Lung (tissue), 13 donors: Measurements from ENCODE around the gene ALDH3A2. TPM values are rescaled to one million over a fixed set of nuclear protein-coding genes. Genes with fewer than 3 reads are reported as not detected.

ENCODE experiments used
- ATAC-seq: fragments of 200-7000 bp; cut with Tn5 transposase; one replicate; pipeline ENCODE4 v1.9.1; 2020; ENCODE audit warnings: moderate number of reproducible peaks; ENCODE audit not compliant: insufficient read depth, low FRiP score
- DNase-seq, 3 donors: peaks; one replicate each; pipeline ENCODE4 v3.0.0-alpha.2; 2013 to 2017
- H3K27ac ChIP-seq, 2 donors: one replicate each; pipeline ENCODE4 v1.5.1; 2013; ENCODE audit warnings: mild to moderate bottlenecking in 2 of 2, moderate library complexity in 2 of 2, control low read depth in 1 of 2, inconsistent platforms in 1 of 2, low read depth in 1 of 2, low read length in 1 of 2
- H3K27me3 ChIP-seq, 3 donors: one replicate each; pipeline ENCODE4 v1.5.1; 2013; ENCODE audit warnings: low read length in 2 of 3; ENCODE audit not compliant: control insufficient read depth in 3 of 3, insufficient read depth in 3 of 3
- H3K36me3 ChIP-seq, 4 donors: one replicate each; pipeline ENCODE4 v1.5.1; 2013; ENCODE audit warnings: low read length in 4 of 4, mild to moderate bottlenecking in 1 of 4, moderate library complexity in 1 of 4; ENCODE audit not compliant: control insufficient read depth in 4 of 4, insufficient read depth in 4 of 4
- H3K4me1 ChIP-seq, 5 donors: one replicate each; pipeline ENCODE4 v1.5.1; 2013; ENCODE audit warnings: low read length in 5 of 5, mild to moderate bottlenecking in 2 of 5, moderate library complexity in 1 of 5; ENCODE audit not compliant: control insufficient read depth in 5 of 5, insufficient read depth in 5 of 5
- H3K4me3 ChIP-seq: one replicate; pipeline ENCODE4 v1.5.1; 2013; ENCODE audit warnings: mild to moderate bottlenecking, control low read depth, moderate library complexity
- H3K9ac ChIP-seq, 2 donors: one replicate each; pipeline ENCODE4 v1.5.1; 2013; ENCODE audit warnings: low read length in 2 of 2, control low read depth in 1 of 2; ENCODE audit not compliant: insufficient read depth in 1 of 2
- H3K9me3 ChIP-seq, 4 donors: one replicate each; pipeline ENCODE4 v1.5.1; 2013; ENCODE audit warnings: low read length in 3 of 4, mild to moderate bottlenecking in 1 of 4, moderate library complexity in 1 of 4; ENCODE audit not compliant: control insufficient read depth in 4 of 4, insufficient read depth in 3 of 4
- WGBS, 2 donors: extraction: QIAGEN DNeasy Blood & Tissue Kit; methylation state at CpG; one replicate each; pipeline ENCODE4 v1.1.7; 2013; 5-methylcytosine and 5-hydroxymethylcytosine counted together
- polyA plus RNA-seq, 2 donors: library from polyadenylated mRNA; stranded (reverse); fragments of 200-250 nt; gene quantifications; one replicate each; pipeline ENCODE4 v1.2.1, GENCODE V29; 2013
- small RNA-seq: library from RNA; depleted of rRNA; stranded (forward); fragments of <200 nt; gene quantifications from one replicate; pipeline ENCODE3, GENCODE V24; 2014; ENCODE audit warnings: low replicate concordance
- total RNA-seq, 2 donors: library from RNA; depleted of rRNA in 1 of 2; stranded (reverse); fragments of >200 nt in 1 of 2; gene quantifications; one replicate each; pipeline ENCODE4 v1.2.1, GENCODE V29; 2014 to 2021
- TF ChIP-seq, protein P1 (sequence below): IDR thresholded peaks from 2 replicates; pipeline ENCODE4 v1.5.1; 2012; ENCODE audit warnings: mild to moderate bottlenecking; ENCODE audit errors: control extremely low read depth, extremely low read depth
- donor health status: control.
- donor health status: control.
- donor health status: Bipolar disorder and iron deficiency.
- donor health status: healthy.
- donor health status: DM: yes; HTN: yes; CAD: no.

ALDH3A2 gene
- total and polyA plus RNA-seq, 4 donors = 50.7 to 107 (median 79.3) TPM

DNA sequence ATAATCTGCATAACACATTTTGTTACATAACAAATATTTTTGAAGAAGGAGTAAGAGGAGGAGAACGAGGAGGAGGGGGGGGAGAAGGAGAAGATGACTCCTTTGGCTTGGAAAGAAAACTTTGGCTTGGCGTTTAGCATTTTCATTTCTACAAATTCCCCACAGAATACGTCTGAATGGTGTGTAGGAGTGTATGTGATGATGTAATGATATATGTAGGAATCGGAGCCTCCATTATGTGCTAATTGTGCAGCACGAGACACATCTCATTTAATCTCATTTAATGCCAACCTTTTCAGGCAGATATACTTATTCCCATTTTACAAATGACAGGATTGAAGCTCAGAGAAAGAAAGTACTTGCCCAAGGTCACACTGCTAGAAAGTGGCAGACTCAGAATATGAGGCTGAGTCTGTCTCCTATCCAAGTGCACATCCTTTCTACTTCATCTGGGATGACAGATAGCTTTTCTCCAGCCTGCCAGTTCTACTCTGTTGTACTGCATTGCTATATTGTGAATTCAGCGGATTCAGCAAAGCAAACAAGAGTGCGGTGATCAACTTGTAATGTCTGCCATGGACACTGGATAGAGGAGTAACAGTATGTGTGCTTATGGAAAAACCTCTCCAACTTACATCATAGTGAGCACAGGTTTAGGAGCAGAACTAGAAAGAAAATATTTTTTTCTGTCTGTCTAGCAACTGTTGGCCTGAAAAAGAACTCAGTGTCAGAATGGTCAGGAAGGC is 78.3 kb downstream of the ALDH3A2 start:
- Histone ChIP-seq H3K27ac (peak overlapping the region; percentile 78 to 91), H3K27me3 (no peaks in the 10 kb centered on the region), H3K9ac (peak overlapping the region in 1 of 2 donors; percentile 18), H3K4me1 (peaks cover 9 to 23% (median 18%) of the 10 kb centered on the region in 5 donors), H3K36me3 (no peaks in the 10 kb centered on the region), H3K4me3 (no peak overlapping the region), H3K9me3 (no peaks in the 10 kb centered on the region)
- WGBS, 2 donors = 81 to 85% methylated on average over 7 of the region's 7 CpGs
- TF ChIP-seq, protein P1, sequence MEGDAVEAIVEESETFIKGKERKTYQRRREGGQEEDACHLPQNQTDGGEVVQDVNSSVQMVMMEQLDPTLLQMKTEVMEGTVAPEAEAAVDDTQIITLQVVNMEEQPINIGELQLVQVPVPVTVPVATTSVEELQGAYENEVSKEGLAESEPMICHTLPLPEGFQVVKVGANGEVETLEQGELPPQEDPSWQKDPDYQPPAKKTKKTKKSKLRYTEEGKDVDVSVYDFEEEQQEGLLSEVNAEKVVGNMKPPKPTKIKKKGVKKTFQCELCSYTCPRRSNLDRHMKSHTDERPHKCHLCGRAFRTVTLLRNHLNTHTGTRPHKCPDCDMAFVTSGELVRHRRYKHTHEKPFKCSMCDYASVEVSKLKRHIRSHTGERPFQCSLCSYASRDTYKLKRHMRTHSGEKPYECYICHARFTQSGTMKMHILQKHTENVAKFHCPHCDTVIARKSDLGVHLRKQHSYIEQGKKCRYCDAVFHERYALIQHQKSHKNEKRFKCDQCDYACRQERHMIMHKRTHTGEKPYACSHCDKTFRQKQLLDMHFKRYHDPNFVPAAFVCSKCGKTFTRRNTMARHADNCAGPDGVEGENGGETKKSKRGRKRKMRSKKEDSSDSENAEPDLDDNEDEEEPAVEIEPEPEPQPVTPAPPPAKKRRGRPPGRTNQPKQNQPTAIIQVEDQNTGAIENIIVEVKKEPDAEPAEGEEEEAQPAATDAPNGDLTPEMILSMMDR = no peak
- ATAC-seq (no peak), DNase-seq (peak in 2 of 3 donors; percentile 20 to 34)

Small RNA genes within 50 kb of the gene (small RNA-seq; reads per million reads assigned to genes)
- gene NMTRQ-TTG12-1 = not detected
- gene RF00322 = not detected

Other genes starting within 250 kb of the ALDH3A2 start
- 1 to 10 TPM; 2.4 to 6.9 TPM for gene RNF112, start 237.5 kb upstream of the ALDH3A2 start, total RNA-seq
- gene RNF112, start 237.5 kb upstream of the ALDH3A2 start, polyA plus RNA-seq = 1 to 10 TPM; 3.0 to 3.6 TPM
- gene SLC47A1, start 114.9 kb upstream of the ALDH3A2 start, total RNA-seq = 1 to 10 TPM in 1 of 2 donors, under 1 TPM in 1; 0.74 to 9.4 TPM
- 1 to 10 TPM; 1.8 to 2.8 TPM for gene SLC47A1, start 114.9 kb upstream of the ALDH3A2 start, polyA plus RNA-seq
- under 1 TPM in 1 of 2 donors, not detected in 1; 0.18 TPM for gene SLC47A2, start 67.8 kb downstream of the ALDH3A2 start, total RNA-seq
- gene SLC47A2, start 67.8 kb downstream of the ALDH3A2 start, polyA plus RNA-seq = under 1 TPM; 0.02 to 0.06 TPM
- 1 to 10 TPM; 1.5 to 5.6 TPM for gene ALDH3A1, start 99.5 kb downstream of the ALDH3A2 start, total RNA-seq
- 10 to 100 TPM; 21.6 to 44.2 TPM for gene ALDH3A1, start 99.5 kb downstream of the ALDH3A2 start, polyA plus RNA-seq
- 10 to 100 TPM; 22.7 to 61.4 TPM for gene ULK2, start 219.2 kb downstream of the ALDH3A2 start, total RNA-seq
- 10 to 100 TPM in 1 of 2 donors, 1 to 10 TPM in 1; 5.8 to 10.3 TPM for gene ULK2, start 219.2 kb downstream of the ALDH3A2 start, polyA plus RNA-seq